Heart left ventricle (tissue), 13 donors: Measurements from ENCODE around the gene MPC2.

Source experiments
- POLR2A ChIP-seq, 2 donors: fragments of 450-650 bp; IDR thresholded peaks; one replicate each; pipeline ENCODE4 v1.6.1; 2017; ENCODE audit warnings: antibody characterized with exemption in 2 of 2, mild to moderate bottlenecking in 2 of 2, moderate library complexity in 2 of 2
- TF ChIP-seq, protein P1 (sequence below), 12 donors: fragments of 200-600 bp; sonication (generic) in 4 of 12; IDR thresholded peaks; one replicate each; pipeline versions ENCODE4 v1.5.0 to v1.8.0; 2018 to 2022; ENCODE audit warnings: antibody characterized with exemption in 12 of 12, mild to moderate bottlenecking in 5 of 12
- donor health status: ischemic (EF 13 %, LVEDD 7.1; RV severe dilation, severe dysfunction).
- donor health status: DM: no; HTN: yes; CAD: no.
- donor health status: DM: no; HTN: no; CAD: no.
- donor health status: ischemic (EF 25% LVEDD 6.9; RV normal size, moderate dysfunction).
- donor health status: ischemic (EF 25% LVEDD 5.7; RV mildly dilated, moderate dysfunction).
- donor health status: ischemic (EF 35%, LVEDD 5.7; RV mildly dilated, moderate dysfunction).
- donor health status: nonischemic (EF 11% LVEDD 7.7; RV severe dilation, severe dysfunction).
- donor health status: DM: yes; HTN: yes; CAD: no.
- donor health status: PGD.
- donor health status: ischemic (EF 29% LVEDD 5.4; RV normal size, mild dysfunction).
- donor health status: nonischemic (EF 23%, LVEDD 6.1; RV moderate dilation, normal function).

DNA sequence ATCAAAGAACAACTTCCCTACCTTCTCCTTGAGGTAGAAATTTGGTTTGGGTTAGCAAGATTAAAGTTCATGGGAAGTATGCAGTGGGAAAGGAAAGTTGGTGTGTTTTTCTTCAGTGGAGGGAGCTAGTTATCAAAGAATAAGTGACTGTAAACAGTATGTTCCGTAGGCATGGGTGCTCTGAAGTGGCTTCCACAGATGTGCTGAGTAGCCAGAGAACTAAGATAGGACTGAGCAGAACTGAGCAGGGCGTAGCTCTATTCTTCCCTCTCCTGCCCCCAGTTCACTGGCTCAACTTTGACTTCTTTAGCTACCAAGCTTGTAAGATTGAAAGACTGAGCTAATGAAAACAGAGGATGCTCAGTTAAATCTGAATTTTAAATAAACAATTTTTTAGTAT is 26.3 kb downstream of the MPC2 start:
- TF ChIP-seq POLR2A (IDR thresholded peaks at IDR 0.05): no peak
- TF ChIP-seq, protein P1, sequence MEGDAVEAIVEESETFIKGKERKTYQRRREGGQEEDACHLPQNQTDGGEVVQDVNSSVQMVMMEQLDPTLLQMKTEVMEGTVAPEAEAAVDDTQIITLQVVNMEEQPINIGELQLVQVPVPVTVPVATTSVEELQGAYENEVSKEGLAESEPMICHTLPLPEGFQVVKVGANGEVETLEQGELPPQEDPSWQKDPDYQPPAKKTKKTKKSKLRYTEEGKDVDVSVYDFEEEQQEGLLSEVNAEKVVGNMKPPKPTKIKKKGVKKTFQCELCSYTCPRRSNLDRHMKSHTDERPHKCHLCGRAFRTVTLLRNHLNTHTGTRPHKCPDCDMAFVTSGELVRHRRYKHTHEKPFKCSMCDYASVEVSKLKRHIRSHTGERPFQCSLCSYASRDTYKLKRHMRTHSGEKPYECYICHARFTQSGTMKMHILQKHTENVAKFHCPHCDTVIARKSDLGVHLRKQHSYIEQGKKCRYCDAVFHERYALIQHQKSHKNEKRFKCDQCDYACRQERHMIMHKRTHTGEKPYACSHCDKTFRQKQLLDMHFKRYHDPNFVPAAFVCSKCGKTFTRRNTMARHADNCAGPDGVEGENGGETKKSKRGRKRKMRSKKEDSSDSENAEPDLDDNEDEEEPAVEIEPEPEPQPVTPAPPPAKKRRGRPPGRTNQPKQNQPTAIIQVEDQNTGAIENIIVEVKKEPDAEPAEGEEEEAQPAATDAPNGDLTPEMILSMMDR (IDR thresholded peaks at IDR 0.05): no peak
